Hematopoietic multipotent progenitor cell treated with erythropoietin and hydrocortisone succinate and interleukin-3 and kit ligand, for 8 days (in vitro differentiated cells): ENCODE measurements around the gene SLC39A6.
A peak's percentile ranks its signal among the peaks of the same experiment; 100 is the strongest.
"Not testable (repeated sequence)": the region's sequence is repeated elsewhere in the genome, so short reads cannot be mapped to it uniquely, and the experiment has no call there.

ENCODE experiments used
- DNase-seq: peaks from one replicate; pipeline ENCODE4 v3.0.0-alpha.2; 2015

SLC39A6 gene

GRCh38 chr18:36095936-36096519 lies 33.1 kb downstream of the SLC39A6 start:
- DNase-seq: peak; percentile 70

- no peak for DNase-seq
Observed at GRCh38 chr18:36094431-36094830, 34.7 kb downstream of the SLC39A6 start.

GRCh38 chr18:36092116-36092515 lies 37.0 kb downstream of the SLC39A6 start:
- not testable (repeated sequence) for DNase-seq

DNA sequence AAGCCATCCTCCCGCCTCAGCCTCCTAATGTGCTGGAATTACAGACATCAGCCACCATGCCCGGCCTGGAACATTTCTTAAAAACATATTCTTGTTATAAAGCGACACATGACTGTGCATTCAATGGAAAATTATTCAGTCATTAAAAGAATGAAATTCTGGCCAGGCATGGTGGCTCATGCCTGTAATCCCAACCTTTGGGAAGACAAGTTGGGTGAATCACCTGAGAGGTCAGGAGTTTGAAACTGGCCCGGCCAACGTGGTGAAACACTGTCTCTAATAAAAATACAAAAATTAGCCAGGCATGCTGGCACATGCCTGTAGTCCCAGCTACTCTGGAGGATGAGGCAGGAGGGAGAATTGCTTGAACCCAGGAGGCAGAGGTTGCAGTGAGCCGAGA lies 40.1 kb downstream of the SLC39A6 start:
- no peak for DNase-seq

GRCh38 chr18:36088256-36088655 lies 40.9 kb downstream of the SLC39A6 start:
- DNase-seq: no peak

GRCh38 chr18:36086186-36086585 lies 43.0 kb downstream of the SLC39A6 start:
- DNase-seq: no peak

GRCh38 chr18:36085195-36085594 lies 43.9 kb downstream of the SLC39A6 start:
- DNase-seq: no peak

DNA sequence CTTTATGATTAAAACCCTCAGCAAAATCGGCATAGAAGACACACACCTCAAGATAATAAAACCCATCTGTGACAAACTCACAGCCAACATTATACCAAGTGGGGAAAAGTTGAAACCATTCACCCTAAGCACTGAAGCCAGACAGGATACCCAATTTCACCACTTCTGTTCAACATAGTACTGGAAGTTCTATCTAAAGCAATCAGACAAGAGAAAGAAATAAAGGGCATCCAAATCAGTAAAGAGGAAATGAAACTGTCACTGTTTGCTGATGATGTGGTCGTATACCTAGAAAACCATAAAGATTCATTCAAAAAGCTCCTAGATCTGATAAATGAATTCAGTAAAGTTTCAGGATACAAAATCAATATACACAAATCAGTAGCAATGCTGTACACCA lies 45.4 kb downstream of the SLC39A6 start:
- no peak for DNase-seq

DNA sequence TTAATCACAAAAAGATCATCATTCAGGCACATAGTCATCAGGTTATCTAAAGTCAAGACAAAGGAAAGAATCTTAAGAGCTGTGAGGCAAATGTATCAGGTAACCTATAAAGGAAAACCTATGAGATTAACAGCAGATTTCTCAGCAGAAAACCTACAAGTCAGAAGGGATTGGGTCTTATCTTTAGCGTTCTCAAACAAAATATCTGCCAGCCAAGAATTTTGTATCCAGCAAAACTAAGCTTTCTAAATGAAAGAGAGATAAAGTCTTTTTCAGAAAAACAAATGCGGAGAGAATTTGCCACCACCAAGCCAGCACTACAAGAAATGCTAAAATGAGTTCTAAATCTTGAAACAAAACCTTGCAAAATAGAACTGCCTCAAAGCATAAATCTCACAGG lies 48.0 kb downstream of the SLC39A6 start:
- DNase-seq: not testable (repeated sequence)

DNA sequence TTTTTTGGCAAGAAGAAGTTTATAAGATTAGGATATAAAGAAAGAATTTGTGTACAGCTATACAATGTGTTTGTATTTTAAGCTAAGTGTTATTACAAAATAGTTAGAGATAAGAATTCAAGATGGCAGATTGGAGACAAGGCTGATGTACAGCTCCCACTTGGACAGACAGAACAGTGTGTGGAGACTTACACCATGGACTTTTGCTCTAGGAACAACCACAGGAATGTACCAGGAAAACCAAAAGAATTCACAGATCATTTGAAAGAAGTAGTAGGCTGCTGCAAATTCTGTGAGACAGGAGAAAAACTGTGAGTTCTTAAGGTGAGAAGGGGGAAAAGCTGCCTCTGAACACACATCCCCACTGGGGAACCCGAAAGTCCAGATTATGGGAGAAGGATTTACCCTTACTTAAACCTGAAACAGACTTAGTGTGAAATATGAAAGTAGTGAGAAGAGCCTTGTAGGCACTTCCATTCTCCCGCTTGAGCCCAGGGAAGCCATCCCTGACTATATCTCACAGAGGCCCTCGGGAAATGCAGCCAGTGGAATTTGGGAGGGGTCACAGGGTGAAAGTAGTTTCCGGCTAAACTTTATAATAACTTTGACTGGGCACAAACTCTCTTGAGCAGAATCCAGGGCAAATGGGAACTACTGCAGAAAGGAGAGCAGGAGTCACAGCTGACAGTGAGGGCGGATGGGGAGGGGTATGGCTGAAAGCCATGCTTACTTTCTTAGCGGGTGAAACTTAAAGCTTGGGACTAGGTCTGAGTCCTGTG lies 50.2 kb downstream of the SLC39A6 start:
- DNase-seq: no peak

DNA sequence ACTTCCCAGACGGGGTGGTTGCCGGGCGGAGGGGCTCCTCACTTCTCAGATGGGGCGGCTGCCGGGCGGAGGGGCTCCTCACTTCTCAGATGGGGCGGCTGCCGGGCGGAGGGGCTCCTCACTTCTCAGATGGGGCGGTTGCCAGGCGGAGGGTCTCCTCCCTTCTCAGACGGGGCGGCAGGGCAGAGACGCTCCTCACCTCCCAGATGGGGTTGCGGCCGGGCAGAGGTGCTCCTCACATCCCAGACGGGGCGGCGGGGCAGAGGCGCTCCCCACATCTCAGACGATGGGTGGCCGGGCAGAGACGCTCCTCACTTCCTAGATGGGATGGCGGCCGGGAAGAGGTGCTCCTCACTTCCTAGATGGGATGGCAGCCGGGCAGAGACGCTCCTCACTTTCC lies 51.4 kb downstream of the SLC39A6 start:
- not testable (repeated sequence) for DNase-seq

GRCh38 chr18:36075862-36076587 lies 53.1 kb downstream of the SLC39A6 start:
- no peak for DNase-seq

GRCh38 chr18:36074435-36074834 lies 54.7 kb downstream of the SLC39A6 start:
- no peak for DNase-seq

DNA sequence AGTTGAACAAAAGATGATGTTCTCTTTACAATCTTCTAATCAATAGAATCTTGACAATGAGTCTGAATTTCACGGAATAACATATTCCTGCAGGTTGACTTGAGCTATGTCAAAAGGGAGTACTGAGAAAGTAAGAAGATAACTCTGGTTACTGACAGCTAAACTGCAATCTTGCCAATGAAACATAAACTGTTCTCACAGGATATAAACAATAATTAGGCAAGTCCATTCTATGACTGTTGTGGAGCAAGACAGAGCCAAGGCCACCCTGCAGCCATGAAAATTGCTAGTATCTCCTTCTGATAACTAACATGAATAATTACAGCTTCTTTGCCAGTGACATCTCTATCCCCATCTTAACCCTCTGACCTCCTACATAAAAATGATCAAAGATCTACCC lies 55.5 kb downstream of the SLC39A6 start:
- no peak for DNase-seq

DNA sequence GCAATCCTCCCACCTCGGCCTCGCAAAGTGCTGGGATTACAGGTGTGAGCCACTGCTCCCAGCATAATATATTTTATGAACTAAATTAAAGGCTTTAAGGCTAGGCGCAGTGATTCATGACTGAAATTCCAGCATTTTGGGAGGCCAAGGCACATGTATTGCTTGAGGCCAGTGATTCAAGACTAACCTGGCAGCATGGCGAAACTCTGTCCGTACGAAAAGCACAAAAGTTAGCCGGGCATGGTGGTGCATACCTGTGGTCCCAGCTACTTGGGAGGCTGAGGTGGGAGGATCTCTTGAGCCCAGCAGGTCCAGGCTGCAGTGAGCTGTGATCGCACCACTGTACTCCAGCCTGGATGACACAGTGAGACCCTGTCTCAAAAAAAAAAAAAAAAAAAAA lies 56.7 kb downstream of the SLC39A6 start:
- DNase-seq: not testable (repeated sequence)

GRCh38 chr18:36067055-36067957 lies 61.8 kb downstream of the SLC39A6 start, which contains the start of gene RPRD1A:
TSS of gene RPRD1A (minus strand) at chr18:36067559. CDS start at chr18:36067404, 155 bp downstream.
- peak; percentile 96 for DNase-seq

DNA sequence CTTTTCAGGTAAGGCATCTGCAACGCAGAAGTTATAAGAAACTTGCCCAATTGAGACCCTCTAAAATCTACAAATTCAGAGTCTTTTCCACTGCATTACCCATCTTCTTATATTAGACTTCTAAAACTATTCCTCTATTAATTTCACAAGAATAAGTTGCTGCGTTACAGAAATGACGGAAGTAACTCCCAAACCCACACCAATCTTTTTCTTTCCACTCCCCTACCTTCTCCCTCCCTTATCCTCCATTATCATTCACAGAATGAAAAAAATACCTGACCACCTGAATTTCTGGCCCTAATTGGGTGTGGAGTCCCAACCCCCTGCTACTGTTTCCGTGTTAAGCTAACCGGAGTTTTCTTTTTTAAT lies 62.5 kb downstream of the SLC39A6 start:
- DNase-seq: peak; percentile 43

DNA sequence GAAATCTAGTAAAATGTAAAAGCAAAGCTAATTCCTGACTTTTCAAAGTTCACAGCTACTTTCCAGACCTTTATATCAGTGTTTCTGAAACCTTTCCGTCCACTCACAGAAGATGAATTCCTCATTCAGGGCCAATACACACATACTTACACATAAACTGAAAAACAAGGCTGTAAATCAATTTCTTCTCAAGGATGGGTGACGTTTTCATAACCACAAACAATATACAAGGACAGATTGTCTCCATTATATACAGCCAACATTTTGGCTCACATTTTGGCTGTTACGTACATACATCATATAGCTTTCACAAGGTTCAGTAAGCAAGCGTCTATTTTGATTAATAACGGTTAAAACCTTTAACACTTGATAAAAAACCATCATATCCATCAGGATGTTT lies 63.1 kb downstream of the SLC39A6 start:
- peak; percentile 19 for DNase-seq

- DNase-seq: not testable (repeated sequence)
Observed at GRCh38 chr18:36064809-36065079, 64.4 kb downstream of the SLC39A6 start.

GRCh38 chr18:36064027-36064808 lies 64.9 kb downstream of the SLC39A6 start:
- no peak for DNase-seq

GRCh38 chr18:36058674-36059073 lies 70.5 kb downstream of the SLC39A6 start:
- DNase-seq: no peak
